WTC11 (cell line): Measurements from ENCODE around the gene SEMA4D. TPM values are rescaled to one million over a fixed set of nuclear protein-coding genes. Genes with fewer than 3 reads are reported as not detected.

Source experiments
- ATAC-seq: fragments of 200-7000 bp; cut with Tn5 transposase; 2 replicates; pipeline ENCODE4 v1.10.0; 2021; ENCODE audit warnings: mild to moderate bottlenecking, moderate library complexity
- CTCF ChIA-PET: fragments of 300-600 bp; sonication (Branson Sonifier 250); formaldehyde crosslinking; loops from one replicate; lab custom pipeline; 2021; ENCODE audit warnings: antibody characterized with exemption; lab: Charles Lee
- POLR2A ChIA-PET: fragments of 350-600 bp; sonication (Branson Sonifier 250); formaldehyde crosslinking; loops from one replicate; lab custom pipeline; 2021; ENCODE audit warnings: antibody characterized with exemption; lab: Charles Lee
- DNase-seq: peaks from one replicate; pipeline ENCODE4 v3.0.0; 2021; ENCODE audit warnings: low spot score
- H3K27ac Mint-ChIP-seq: 2 replicates; pipeline ENCODE4 v1.8.0; 2021; ENCODE audit warnings: mixed read lengths
- H3K27me3 Mint-ChIP-seq: 2 replicates; pipeline ENCODE4 v1.8.0; 2021; ENCODE audit warnings: low read depth, mild to moderate bottlenecking, moderate library complexity, mixed read lengths
- H3K36me3 Mint-ChIP-seq: 2 replicates; pipeline ENCODE4 v1.8.0; 2021; ENCODE audit warnings: mixed read lengths
- H3K4me1 Mint-ChIP-seq: 2 replicates; pipeline ENCODE4 v1.8.0; 2022; ENCODE audit warnings: mixed read lengths
- H3K4me3 Mint-ChIP-seq: 2 replicates; pipeline ENCODE4 v1.8.0; 2021; ENCODE audit warnings: mild to moderate bottlenecking, moderate library complexity, mixed read lengths
- H3K9me3 Mint-ChIP-seq: 2 replicates; pipeline ENCODE4 v1.8.0; 2021; ENCODE audit warnings: mixed read lengths
- ATF1 ChIP-seq: sonication (generic); formaldehyde crosslinking; IDR thresholded peaks from 2 replicates; pipeline ENCODE4 v1.8.1; 2023; ENCODE audit warnings: mild to moderate bottlenecking, moderate library complexity, missing genetic modification reagents
- ESRRA ChIP-seq: sonication (generic); formaldehyde crosslinking; IDR thresholded peaks from 2 replicates; pipeline ENCODE4 v1.8.1; 2022; ENCODE audit warnings: mild to moderate bottlenecking, missing genetic modification reagents, borderline replicate concordance
- FOXP1 ChIP-seq: sonication (generic); formaldehyde crosslinking; IDR thresholded peaks from 2 replicates; pipeline ENCODE4 v1.8.0; 2022; ENCODE audit warnings: missing genetic modification reagents, mild to moderate bottlenecking, moderate library complexity, borderline replicate concordance
- IRF2 ChIP-seq: sonication (generic); formaldehyde crosslinking; IDR thresholded peaks from 2 replicates; pipeline ENCODE4 v1.8.0; 2022; ENCODE audit warnings: low read depth, missing genetic modification reagents, borderline replicate concordance
- JAZF1 ChIP-seq: fragments of 250-450 bp; sonication (Bioruptor Pico); IDR thresholded peaks from 2 replicates; pipeline ENCODE4 v1.9.0; 2021; ENCODE audit warnings: moderate library complexity, mild to moderate bottlenecking, inconsistent platforms
- NFATC4 ChIP-seq: fragments of 250-450 bp; sonication (Bioruptor Pico); IDR thresholded peaks from 2 replicates; pipeline ENCODE4 v1.9.0; 2021; ENCODE audit warnings: mild to moderate bottlenecking
- NR3C1 ChIP-seq: sonication (generic); formaldehyde crosslinking; conservative IDR thresholded peaks from 2 replicates; pipeline ENCODE4 v1.8.1; 2023; ENCODE audit warnings: low read depth, mild to moderate bottlenecking, missing genetic modification reagents
- OVOL2 ChIP-seq: fragments of 250-450 bp; sonication (Bioruptor Pico); IDR thresholded peaks from 2 replicates; pipeline ENCODE4 v1.9.0; 2021; ENCODE audit warnings: mild to moderate bottlenecking, borderline replicate concordance
- RORB ChIP-seq: fragments of 250-450 bp; sonication (Bioruptor Pico); IDR thresholded peaks from 2 replicates; pipeline ENCODE4 v1.9.0; 2021; ENCODE audit warnings: mild to moderate bottlenecking
- SMAD3 ChIP-seq: sonication (generic); formaldehyde crosslinking; IDR thresholded peaks from 2 replicates; pipeline ENCODE4 v1.8.0; 2022; ENCODE audit warnings: missing genetic modification reagents, mild to moderate bottlenecking, borderline replicate concordance
- ZNF396 ChIP-seq: fragments of 250-450 bp; sonication (Bioruptor Pico); IDR thresholded peaks from 2 replicates; pipeline ENCODE4 v1.8.0; 2021; ENCODE audit warnings: mild to moderate bottlenecking, moderate library complexity, borderline replicate concordance
- total RNA-seq: library from RNA; stranded (reverse); gene quantifications from 3 replicates; pipeline ENCODE4 v1.2.3, GENCODE V29; 2021
- TF ChIP-seq, protein P1 (sequence below): sonication (generic); formaldehyde crosslinking; IDR thresholded peaks from 2 replicates; pipeline ENCODE4 v1.8.1; 2022; ENCODE audit warnings: low read depth, missing genetic modification reagents, borderline replicate concordance
- TF ChIP-seq, protein P2 (sequence below): sonication (generic); formaldehyde crosslinking; IDR thresholded peaks from 2 replicates; pipeline ENCODE4 v1.8.1; 2023; ENCODE audit warnings: mild to moderate bottlenecking, missing genetic modification reagents, moderate library complexity
- TF ChIP-seq, protein P3 (sequence below): sonication (generic); formaldehyde crosslinking; IDR thresholded peaks from 2 replicates; pipeline ENCODE4 v1.8.0; 2023; ENCODE audit warnings: mild to moderate bottlenecking, missing genetic modification reagents
- TF ChIP-seq, protein P4 (sequence below): sonication (generic); formaldehyde crosslinking; IDR thresholded peaks from 2 replicates; pipeline ENCODE4 v1.8.0; 2022; ENCODE audit warnings: mild to moderate bottlenecking, missing genetic modification reagents
- TF ChIP-seq, protein P5 (sequence below): sonication (generic); formaldehyde crosslinking; IDR thresholded peaks from 2 replicates; pipeline ENCODE4 v1.8.1; 2023; ENCODE audit warnings: mild to moderate bottlenecking, moderate library complexity, missing genetic modification reagents
- TF ChIP-seq, protein P6 (sequence below): sonication (generic); formaldehyde crosslinking; conservative IDR thresholded peaks from 2 replicates; pipeline ENCODE4 v1.8.1; 2023; ENCODE audit warnings: mild to moderate bottlenecking, low read depth, missing genetic modification reagents, moderate library complexity
- TF ChIP-seq, protein P7 (sequence below): sonication (generic); formaldehyde crosslinking; IDR thresholded peaks from 2 replicates; pipeline ENCODE4 v1.8.0; 2022; ENCODE audit warnings: missing genetic modification reagents

The SEMA4D gene
- total RNA-seq, 1 experiment from 2014 or later: 67.8 TPM

DNA sequence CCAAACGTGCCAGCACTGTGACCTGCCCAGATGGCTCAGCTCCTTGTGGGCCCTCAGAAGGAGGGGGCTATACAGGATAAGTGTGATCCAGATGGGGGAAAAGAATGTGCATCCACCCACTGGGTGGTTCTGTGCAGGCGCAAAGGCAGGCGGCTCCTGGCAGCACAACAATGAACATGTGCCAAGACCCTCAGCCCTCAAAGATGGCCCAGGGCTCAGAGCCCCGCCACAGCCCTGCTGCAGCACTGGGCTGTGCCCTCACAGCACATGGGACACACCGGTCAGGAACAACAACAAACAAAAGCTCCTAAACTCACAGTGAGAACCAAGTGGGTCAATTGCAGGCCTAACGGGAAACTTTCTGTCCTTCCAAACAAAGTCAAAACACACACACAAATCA lies 4.7 kb downstream of the SEMA4D start:
- ATAC-seq: no peak

DNA sequence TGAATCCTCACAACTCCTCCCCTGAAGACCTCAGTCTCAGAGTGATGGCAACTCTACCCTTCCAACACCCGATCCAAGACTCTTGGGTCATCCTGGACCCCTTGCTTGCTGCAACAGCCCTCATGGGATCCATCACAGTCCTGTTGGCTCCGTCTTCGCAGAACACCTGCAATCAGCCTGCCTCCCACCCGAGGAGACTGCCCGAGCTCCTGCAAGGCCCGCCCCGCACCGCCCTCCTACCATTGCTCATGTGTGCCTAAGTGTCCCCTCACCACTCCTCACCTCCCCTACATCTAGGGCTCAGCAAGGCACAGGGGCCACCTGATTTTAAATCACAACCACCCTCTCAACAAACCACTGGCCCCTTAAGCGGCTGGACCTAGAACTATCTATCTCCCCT lies 5.3 kb downstream of the SEMA4D start:
- TF ChIP-seq FOXP1: no peak
- TF ChIP-seq ATF1 (CRISPR knock-in tag): no peak
- TF ChIP-seq OVOL2 (CRISPR knock-in tag): no peak
- TF ChIP-seq ZNF396 (CRISPR knock-in tag): no peak
- TF ChIP-seq NFATC4 (CRISPR knock-in tag): no peak
- TF ChIP-seq, protein P1, sequence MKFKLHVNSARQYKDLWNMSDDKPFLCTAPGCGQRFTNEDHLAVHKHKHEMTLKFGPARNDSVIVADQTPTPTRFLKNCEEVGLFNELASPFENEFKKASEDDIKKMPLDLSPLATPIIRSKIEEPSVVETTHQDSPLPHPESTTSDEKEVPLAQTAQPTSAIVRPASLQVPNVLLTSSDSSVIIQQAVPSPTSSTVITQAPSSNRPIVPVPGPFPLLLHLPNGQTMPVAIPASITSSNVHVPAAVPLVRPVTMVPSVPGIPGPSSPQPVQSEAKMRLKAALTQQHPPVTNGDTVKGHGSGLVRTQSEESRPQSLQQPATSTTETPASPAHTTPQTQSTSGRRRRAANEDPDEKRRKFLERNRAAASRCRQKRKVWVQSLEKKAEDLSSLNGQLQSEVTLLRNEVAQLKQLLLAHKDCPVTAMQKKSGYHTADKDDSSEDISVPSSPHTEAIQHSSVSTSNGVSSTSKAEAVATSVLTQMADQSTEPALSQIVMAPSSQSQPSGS (CRISPR knock-in tag): no peak
- TF ChIP-seq NR3C1 (CRISPR knock-in tag): no peak
- TF ChIP-seq, protein P2, sequence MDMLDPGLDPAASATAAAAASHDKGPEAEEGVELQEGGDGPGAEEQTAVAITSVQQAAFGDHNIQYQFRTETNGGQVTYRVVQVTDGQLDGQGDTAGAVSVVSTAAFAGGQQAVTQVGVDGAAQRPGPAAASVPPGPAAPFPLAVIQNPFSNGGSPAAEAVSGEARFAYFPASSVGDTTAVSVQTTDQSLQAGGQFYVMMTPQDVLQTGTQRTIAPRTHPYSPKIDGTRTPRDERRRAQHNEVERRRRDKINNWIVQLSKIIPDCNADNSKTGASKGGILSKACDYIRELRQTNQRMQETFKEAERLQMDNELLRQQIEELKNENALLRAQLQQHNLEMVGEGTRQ (CRISPR knock-in tag): no peak
- TF ChIP-seq SMAD3 (CRISPR knock-in tag): no peak
- TF ChIP-seq IRF2 (CRISPR knock-in tag): no peak
- TF ChIP-seq, protein P3, sequence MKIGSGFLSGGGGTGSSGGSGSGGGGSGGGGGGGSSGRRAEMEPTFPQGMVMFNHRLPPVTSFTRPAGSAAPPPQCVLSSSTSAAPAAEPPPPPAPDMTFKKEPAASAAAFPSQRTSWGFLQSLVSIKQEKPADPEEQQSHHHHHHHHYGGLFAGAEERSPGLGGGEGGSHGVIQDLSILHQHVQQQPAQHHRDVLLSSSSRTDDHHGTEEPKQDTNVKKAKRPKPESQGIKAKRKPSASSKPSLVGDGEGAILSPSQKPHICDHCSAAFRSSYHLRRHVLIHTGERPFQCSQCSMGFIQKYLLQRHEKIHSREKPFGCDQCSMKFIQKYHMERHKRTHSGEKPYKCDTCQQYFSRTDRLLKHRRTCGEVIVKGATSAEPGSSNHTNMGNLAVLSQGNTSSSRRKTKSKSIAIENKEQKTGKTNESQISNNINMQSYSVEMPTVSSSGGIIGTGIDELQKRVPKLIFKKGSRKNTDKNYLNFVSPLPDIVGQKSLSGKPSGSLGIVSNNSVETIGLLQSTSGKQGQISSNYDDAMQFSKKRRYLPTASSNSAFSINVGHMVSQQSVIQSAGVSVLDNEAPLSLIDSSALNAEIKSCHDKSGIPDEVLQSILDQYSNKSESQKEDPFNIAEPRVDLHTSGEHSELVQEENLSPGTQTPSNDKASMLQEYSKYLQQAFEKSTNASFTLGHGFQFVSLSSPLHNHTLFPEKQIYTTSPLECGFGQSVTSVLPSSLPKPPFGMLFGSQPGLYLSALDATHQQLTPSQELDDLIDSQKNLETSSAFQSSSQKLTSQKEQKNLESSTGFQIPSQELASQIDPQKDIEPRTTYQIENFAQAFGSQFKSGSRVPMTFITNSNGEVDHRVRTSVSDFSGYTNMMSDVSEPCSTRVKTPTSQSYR (CRISPR knock-in tag): no peak
- TF ChIP-seq RORB (CRISPR knock-in tag): no peak

More for the DNA sequence above, 4.7 kb downstream of the SEMA4D start:
- H3K36me3 Mint-ChIP-seq: no peaks in the 10 kb centered on the region
- no peak for DNase-seq
- peaks cover 86% of the 10 kb centered on the region for H3K4me1 Mint-ChIP-seq
- ChIA-PET CTCF (no interaction called here), POLR2A (interaction anchor here (0.7 kb wide), 1 partner anchor 8 kb away, joined by 3 read pairs; no protein-coding TSS in a partner anchor)
- no peak overlapping the region for H3K4me3 Mint-ChIP-seq
- no peaks in the 10 kb centered on the region for H3K9me3 Mint-ChIP-seq
- TF ChIP-seq, protein P4, sequence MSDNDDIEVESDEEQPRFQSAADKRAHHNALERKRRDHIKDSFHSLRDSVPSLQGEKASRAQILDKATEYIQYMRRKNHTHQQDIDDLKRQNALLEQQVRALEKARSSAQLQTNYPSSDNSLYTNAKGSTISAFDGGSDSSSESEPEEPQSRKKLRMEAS (CRISPR knock-in tag): 0 out of 2 replicates have a peak, but pooled peaks have one; percentile 25
- no peak for TF ChIP-seq JAZF1 (CRISPR knock-in tag)
- H3K27me3 Mint-ChIP-seq: no peaks in the 10 kb centered on the region
- peak overlapping the region; percentile 53 for H3K27ac Mint-ChIP-seq

DNA sequence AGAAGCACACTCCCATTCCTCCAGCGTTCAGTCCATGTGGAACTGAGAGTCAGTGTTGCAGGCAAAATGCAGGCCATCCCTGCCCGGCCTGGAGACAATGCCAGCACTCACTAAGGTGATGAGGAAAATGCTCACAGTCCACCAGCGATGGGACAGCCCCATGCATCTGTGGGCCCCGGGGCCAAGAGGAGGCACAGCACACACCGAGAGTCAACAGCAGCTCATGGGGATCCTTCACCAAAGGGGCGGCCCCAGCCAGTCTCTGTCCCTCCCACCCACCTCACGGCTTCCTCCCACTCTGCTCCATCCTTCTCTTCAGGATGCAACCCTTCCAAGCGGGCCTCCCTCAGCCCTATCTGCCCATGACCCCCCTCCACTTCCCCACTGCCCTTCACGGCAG lies 6.2 kb downstream of the SEMA4D start:
- Mint-ChIP-seq H3K27ac (peak overlapping the region; percentile 36), H3K4me1 (peaks cover 88% of the 10 kb centered on the region), H3K4me3 (no peak overlapping the region), H3K9me3 (no peaks in the 10 kb centered on the region), H3K36me3 (no peaks in the 10 kb centered on the region), H3K27me3 (no peaks in the 10 kb centered on the region)
- CTCF ChIA-PET: interaction anchor here (1.6 to 3.6 kb wide), 2 partner anchors 57 to 62 kb away, joined by 4 to 15 read pairs; no protein-coding TSS in a partner anchor
- no peak for ATAC-seq
- POLR2A ChIA-PET: no interaction called here
- DNase-seq: no peak
- TF ChIP-seq, protein P5, sequence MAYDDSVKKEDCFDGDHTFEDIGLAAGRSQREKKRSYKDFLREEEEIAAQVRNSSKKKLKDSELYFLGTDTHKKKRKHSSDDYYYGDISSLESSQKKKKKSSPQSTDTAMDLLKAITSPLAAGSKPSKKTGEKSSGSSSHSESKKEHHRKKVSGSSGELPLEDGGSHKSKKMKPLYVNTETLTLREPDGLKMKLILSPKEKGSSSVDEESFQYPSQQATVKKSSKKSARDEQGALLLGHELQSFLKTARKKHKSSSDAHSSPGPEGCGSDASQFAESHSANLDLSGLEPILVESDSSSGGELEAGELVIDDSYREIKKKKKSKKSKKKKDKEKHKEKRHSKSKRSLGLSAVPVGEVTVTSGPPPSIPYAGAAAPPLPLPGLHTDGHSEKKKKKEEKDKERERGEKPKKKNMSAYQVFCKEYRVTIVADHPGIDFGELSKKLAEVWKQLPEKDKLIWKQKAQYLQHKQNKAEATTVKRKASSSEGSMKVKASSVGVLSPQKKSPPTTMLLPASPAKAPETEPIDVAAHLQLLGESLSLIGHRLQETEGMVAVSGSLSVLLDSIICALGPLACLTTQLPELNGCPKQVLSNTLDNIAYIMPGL (CRISPR knock-in tag): no peak
- TF ChIP-seq, protein P6, sequence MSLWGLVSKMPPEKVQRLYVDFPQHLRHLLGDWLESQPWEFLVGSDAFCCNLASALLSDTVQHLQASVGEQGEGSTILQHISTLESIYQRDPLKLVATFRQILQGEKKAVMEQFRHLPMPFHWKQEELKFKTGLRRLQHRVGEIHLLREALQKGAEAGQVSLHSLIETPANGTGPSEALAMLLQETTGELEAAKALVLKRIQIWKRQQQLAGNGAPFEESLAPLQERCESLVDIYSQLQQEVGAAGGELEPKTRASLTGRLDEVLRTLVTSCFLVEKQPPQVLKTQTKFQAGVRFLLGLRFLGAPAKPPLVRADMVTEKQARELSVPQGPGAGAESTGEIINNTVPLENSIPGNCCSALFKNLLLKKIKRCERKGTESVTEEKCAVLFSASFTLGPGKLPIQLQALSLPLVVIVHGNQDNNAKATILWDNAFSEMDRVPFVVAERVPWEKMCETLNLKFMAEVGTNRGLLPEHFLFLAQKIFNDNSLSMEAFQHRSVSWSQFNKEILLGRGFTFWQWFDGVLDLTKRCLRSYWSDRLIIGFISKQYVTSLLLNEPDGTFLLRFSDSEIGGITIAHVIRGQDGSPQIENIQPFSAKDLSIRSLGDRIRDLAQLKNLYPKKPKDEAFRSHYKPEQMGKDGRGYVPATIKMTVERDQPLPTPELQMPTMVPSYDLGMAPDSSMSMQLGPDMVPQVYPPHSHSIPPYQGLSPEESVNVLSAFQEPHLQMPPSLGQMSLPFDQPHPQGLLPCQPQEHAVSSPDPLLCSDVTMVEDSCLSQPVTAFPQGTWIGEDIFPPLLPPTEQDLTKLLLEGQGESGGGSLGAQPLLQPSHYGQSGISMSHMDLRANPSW: no peak
- TF ChIP-seq ESRRA (CRISPR knock-in tag): no peak
- TF ChIP-seq, protein P7, sequence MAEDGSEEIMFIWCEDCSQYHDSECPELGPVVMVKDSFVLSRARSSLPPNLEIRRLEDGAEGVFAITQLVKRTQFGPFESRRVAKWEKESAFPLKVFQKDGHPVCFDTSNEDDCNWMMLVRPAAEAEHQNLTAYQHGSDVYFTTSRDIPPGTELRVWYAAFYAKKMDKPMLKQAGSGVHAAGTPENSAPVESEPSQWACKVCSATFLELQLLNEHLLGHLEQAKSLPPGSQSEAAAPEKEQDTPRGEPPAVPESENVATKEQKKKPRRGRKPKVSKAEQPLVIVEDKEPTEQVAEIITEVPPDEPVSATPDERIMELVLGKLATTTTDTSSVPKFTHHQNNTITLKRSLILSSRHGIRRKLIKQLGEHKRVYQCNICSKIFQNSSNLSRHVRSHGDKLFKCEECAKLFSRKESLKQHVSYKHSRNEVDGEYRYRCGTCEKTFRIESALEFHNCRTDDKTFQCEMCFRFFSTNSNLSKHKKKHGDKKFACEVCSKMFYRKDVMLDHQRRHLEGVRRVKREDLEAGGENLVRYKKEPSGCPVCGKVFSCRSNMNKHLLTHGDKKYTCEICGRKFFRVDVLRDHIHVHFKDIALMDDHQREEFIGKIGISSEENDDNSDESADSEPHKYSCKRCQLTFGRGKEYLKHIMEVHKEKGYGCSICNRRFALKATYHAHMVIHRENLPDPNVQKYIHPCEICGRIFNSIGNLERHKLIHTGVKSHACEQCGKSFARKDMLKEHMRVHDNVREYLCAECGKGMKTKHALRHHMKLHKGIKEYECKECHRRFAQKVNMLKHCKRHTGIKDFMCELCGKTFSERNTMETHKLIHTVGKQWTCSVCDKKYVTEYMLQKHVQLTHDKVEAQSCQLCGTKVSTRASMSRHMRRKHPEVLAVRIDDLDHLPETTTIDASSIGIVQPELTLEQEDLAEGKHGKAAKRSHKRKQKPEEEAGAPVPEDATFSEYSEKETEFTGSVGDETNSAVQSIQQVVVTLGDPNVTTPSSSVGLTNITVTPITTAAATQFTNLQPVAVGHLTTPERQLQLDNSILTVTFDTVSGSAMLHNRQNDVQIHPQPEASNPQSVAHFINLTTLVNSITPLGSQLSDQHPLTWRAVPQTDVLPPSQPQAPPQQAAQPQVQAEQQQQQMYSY (CRISPR knock-in tag): no peak

More for the DNA sequence above, 5.3 kb downstream of the SEMA4D start:
- H3K9me3 Mint-ChIP-seq: no peaks in the 10 kb centered on the region
- DNase-seq (no peak), ATAC-seq (no peak)
- POLR2A ChIA-PET: no interaction called here
- CTCF ChIA-PET: interaction anchor here (1.6 to 3.6 kb wide), 2 partner anchors 56 to 63 kb away, joined by 4 to 15 read pairs; no protein-coding TSS in a partner anchor
- peaks cover 89% of the 10 kb centered on the region for H3K4me1 Mint-ChIP-seq
- H3K27ac Mint-ChIP-seq: peak overlapping the region; percentile 71; the same call in 1 of the 2 replicates
- H3K27me3 Mint-ChIP-seq: no peaks in the 10 kb centered on the region
- H3K4me3 Mint-ChIP-seq: no peak overlapping the region
- no peaks in the 10 kb centered on the region for H3K36me3 Mint-ChIP-seq
